Inflammatory macrophage (primary cell): ENCODE measurements around the gene DDA1.

Experiments
- DNase-seq, 2 donors: peaks; one replicate each; pipeline ENCODE4 v3.0.0-alpha.2; 2020 to 2022

The DDA1 gene

DNA sequence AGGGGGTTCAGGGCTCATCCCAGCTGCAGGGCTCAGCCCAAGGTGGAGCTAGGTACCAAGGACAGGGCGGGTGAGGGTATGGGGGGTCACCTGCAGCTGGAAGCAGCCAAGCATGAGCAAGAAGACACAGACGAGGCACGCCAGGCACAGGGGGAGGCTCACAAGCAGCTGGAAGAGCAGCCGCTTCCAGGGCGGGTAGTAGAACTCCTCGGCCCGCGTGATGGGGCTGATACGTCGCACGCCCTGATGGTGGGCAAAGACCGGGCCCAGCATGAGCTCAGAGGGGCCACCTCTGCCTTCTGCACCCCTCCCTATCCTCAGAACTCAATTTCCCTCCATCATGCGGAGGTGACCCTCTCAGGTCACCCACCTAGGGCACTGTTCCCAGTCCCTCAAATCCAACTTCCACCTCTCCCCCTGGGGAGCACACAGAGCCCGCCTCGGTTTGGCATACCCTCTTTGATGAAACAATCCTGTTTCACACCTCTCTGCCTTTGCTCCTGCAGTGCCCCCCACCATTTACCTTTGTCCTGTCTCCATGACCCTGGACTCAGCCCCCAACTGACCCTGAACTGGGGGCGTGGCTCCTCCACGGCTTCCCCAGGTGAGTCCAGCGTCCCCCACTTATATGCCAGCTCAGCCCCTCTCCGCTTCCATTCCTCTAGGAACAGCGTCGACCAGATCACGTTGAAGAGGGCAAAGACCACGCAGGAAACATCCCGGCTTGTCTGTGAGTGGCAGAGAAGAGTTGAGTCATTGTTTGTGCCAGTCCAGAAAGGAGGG is 21.1 kb downstream of the DDA1 start:
- no peak for DNase-seq

DNA sequence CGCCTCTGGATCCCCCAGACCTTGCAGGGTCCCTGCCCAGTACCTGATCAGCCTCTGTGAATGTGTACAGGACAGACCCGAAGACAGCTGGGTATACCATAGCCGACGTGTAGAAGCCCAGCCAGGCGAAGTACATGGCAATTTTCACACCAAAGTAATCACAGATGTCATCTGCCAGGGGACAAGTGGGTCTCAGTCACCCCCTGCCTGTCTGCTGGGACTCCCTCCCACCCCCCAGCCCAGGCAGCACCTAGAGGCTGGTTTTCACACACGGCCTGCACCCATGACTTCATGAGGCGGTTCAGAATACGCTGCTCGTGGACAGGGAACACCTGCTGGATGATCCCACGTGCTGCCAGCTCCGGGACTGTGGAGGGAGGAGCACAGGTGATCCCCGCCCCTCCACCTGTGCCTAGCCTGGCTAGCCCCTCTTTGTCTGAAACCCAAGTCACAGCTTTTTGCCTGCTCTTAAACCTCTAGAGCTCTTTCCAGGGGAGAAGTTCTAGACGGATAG is 21.7 kb downstream of the DDA1 start:
- no peak for DNase-seq

DNA sequence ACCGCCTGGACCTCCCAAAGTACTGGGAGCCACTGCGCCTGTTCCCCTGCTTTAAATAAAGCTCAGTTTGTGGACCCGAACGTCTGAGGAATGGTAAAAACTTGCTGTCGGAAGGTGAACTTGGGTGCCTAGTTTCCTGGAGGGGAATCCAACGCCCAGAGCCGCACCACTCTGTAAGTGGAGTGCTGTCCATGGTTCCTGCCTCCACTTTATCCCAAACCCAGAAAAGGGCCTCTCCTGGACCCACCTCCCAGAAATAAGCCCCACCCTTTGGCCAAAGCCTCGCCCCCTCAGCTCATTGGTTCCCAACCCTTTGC is 23.0 kb downstream of the DDA1 start:
- no peak for DNase-seq

DNA sequence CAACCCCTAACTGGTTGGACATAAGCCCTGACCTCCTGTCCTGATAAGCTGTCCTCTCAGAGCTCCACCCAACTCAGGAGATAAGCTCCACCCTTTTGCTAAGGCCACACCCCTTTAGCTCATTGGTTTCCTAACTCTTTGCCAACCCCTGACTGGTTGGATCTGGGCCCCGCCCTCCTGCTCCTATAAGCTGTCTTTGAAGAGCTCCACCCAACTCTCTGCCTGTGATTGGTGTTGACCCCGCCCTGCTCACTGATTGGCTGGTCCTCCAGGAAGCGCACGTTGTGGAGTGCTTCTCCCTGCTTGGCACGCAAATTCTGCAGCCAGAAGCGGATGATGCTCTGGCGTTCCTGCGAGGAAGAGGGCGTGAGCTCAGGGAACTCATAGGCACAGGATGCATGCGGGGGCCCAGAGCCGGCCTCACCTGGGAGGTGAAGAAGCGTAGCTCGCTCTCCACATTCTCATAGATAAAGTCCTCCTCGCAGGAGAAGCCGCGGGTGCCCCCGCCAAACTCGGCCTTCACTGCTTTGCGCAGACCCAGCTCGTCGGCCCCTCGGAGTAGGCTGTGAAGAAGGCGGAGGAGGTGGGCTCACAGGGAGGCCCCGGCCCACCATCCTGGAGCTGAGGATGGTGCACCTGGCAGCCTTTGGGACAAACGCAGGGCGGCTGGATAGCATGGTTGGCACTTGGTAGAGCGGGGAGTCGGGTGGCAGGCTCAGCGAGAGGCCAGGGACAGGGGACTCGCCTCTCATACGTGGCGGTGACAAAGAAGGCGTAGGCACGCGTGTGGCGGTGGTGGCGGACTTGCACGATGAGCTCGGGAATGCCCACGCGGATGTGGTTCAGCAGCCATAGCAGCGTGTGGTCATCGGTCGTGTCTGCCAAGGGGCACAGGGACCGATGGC is 23.6 kb downstream of the DDA1 start:
- DNase-seq, result peak; percentile 50 to 59

DNA sequence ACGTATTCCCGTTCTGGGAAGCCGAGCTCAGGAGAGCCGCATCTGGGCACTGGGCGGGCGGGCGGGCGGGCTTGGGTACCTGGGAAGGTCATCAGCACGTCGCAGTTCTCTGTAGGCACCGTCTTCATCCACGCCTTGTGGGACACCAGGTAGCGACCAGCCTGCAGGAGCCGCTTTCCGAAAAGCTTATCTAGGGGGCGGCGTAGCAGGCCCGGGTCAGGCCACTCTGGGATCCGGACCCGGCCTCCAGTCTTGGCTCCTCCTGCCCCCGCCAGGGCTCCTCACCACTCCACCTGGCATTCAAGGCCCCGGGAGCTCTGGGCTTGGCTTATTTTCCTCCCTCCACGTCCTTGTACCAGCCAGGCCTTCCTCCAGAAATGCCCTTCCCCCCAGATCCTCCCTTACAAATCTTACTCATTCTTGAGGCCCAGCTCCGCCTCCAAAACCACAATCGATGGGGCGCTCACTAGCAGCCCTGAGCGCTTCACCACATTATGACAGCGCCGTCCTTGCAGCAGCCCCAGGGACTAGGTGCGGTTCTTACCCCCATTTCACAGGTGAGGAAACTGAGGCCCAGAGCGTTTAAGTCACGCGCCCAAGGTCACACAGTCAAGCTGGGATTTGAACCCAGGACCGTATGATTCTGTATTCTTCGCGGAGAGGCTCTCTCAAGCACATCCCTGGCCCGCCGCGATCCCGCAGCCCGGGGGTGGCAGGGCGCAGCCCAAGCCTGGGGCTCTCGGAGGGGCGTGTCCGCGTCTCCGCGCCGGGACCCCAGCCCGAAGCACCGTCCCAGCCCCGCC is 24.4 kb downstream of the DDA1 start:
- peak; percentile 68 to 71 for DNase-seq

DNA sequence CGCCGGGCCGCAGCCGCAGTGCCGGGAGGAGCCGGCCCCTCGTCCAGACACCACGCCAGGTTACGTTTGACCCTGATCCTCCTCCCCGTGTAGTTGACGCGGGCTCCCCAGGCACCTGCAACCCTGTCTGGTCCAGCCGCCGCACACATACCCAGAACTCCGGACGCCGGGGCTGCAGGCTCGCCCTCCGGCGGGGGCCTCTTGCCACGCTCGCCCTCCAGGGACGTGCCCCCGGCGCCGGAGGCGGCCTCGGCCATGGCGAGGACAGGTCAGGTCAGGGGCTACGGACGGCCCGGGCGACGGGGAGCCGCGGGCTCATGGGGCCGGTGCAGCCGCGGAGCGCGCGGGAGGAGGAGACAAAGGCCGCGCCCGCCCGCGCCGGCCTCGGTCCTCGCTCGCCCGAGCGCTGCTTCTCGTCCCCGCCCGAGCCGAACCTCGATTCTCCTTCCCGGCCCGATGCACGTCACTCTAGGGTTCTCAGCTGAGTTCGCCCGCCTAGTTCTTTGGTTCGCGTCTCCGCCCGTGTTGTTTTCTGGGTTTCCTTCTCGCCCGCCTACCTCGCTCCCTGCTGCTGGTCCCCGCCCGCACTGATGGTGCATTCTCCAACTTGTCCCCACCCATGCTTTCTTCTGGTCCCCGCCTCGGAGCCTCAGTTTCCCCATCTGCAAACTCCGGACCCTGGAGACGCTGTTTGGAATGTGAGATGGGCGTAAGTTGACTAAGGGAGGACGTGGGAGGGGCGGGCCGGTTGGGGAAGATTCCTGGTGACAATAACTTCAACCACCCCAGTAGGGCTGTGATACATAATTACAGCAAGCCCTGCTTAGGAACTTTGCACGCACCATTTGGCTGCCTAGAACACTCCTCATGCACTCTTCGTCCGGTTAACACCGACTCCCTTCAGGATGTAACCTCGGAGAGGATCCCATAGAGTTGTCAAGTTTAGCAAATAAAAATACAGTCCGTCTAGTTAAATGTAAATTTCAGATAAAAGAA is 25.3 kb downstream of the DDA1 start, which contains the start of gene ANO8:
Gene ANO8, minus strand, starts transcription at position 442 of the 996 bp plus-strand sequence. Its CDS starts 185 bp downstream, at position 257.
- peak; percentile 97 for DNase-seq

DNA sequence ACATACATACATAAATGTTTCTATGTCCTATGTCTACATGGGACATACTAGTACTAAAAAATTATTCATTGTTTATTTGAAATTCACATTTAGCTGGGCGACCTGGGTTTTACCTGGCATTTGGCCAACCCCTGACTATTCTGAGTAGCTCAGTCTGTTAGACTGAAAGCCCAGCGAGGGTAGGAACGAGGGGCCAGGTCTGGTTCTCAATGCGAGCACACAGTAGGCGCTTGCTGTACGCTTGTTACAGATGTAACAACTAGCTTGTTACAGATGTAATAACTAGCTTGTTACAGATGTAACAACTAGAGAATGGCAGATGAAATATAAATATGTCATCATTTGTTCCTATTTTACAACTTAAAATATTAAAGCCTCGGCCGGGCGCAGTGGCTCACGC is 26.2 kb downstream of the DDA1 start:
- no peak for DNase-seq

DNA sequence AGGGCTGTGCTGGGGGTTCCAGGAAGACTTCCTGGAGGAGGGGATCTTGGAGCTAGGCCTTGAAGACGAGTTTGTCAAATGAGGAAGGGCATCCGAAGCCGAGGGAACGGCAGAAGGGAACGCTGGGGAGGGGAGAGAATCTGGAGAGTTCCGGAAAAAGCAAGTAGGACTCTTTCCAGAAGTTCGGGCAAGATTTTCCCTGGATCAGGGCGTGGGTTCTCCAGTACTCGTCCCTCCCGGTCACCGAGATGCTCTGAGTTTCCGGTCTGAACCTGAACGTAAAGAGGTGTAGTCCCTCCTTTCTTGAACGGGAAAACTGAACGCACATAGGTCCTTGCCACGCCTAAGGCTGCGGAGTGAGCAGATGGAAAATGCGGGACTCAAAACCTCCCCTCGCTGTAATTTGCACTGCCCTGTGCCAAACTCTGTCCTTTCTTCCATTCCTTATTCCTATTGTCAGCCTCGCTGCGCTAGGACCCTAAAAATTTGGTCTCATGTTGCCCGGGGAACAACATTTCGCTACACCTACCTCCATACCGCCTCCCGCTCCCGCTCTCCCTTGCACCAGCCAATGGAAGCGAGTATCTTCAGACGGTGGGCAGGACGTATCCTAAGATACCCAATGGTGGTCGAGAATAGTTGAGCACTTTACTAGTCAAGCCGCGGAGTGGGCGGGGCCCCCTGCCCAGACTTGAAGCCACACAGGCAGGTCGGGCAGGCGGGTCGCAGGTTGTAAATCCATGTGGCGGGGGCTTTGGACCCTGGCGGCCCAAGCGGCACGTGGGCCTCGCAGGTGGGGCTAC is 27.7 kb downstream of the DDA1 start, which contains the start of gene GTPBP3:
Gene GTPBP3, plus strand, starts transcription at position 682 of the 803 bp plus-strand sequence. Its CDS starts 59 bp downstream, at position 741.
- peak; percentile 97 to 98 for DNase-seq

DNA sequence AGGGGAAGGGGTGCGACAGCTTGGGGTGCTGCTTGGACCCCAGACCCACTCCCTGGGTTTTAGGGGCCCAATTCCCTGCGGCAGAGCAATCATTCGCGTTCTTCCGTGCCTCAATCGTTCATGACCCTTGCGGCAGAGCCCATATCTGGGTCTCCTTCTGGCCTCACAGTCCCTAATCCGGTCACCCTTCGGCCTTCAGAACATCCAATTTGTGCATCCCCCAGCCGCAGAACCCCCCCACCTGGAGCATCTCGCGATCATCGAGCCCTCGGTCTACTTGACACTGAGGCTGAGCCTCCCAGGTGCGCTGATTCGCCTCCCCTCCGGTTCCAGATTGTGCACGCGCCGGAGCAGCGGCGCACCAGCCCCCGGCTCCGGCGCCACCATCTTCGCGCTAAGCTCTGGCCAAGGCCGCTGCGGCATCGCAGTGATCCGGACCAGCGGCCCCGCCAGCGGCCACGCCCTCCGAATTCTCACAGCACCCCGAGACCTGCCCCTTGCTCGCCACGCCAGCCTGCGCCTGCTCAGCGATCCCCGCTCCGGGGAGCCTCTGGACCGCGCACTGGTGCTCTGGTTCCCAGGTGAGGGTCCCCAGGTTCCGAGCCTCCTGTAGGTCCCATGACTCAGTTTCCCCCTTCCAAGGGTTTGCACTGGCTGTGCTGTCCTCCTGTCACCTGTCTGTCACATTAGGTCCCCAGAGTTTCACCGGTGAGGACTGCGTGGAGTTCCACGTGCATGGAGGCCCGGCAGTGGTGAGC is 28.5 kb downstream of the DDA1 start:
- DNase-seq, result no peak

DNA sequence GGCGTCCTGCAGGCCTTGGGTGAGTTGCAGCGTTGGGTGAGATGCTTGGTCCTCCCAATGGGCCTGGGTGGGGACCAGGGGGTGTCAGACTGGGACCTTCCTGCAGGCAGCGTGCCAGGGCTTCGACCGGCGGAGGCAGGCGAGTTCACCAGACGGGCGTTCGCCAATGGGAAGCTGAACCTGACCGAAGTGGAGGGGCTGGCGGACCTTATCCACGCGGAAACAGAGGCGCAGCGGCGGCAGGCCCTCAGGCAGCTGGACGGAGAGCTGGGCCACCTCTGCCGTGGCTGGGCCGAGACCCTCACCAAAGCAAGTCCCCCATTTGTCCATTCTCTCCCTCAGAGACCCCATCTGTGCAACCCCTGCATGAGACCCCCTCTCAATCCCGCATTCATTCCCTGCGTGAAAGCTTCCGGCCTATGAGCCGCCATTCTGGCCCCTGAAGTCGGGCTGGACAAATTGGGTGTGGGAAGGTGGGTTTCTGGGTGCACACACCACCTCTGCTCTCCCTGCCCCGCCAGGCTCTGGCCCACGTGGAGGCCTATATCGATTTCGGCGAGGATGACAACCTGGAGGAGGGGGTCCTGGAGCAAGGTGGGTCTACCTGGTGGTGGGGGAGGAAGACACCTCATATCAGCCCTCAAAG is 29.2 kb downstream of the DDA1 start:
- no peak for DNase-seq

DNA sequence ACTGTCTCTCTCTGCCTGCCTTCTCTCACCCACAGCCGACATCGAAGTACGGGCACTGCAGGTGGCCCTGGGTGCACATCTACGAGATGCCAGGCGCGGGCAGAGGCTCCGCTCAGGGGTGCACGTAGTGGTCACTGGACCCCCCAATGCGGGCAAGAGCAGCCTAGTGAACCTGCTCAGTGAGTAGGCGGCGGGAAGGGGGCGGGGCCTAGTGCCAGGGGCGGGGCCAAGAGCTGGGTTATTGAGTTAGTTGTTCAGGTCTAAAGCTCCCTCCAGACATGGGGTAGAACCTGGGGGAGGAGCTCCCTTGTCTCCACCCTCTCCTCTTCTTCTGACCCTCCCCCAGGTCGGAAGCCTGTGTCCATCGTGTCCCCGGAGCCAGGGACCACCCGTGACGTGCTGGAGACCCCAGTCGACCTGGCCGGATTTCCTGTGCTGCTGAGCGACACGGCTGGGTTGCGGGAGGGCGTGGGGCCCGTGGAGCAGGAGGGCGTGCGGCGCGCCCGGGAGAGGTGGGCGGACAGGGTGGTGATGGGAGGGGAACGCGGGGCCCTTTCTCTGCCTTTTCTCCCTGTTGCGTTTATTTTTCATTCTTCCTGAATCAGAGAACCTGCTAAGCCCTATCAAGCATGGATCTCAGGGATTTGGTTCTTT is 29.9 kb downstream of the DDA1 start:
- DNase-seq, result no peak

DNA sequence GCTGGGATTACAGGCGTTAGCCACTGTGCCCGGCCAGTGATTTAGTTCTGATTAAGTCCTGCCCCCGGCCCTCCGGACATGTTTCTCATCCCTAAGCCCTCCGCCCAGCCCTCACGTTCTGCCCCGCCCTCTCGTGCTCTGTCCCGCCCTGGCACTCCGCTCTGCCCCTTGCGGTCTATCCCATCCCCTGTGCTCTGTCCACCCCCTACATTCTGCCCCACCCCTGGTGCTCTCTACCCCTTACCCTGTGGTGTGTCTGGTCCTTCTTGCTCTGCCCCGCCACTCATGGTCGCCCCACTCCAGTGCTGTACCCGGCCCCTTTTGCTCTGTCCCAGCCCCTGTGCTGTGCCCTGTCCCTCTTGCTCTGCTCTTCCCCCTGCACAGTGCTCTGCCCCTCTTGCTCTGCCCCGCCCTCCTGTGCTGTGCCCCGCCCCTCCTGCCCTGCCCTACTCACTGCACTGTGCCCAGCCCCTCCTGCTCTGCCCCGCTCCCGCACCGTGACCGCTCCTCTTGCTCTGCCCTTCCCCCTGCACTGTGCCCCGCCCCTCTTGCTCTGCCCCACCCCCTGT is 31.0 kb downstream of the DDA1 start:
- no peak for DNase-seq

DNA sequence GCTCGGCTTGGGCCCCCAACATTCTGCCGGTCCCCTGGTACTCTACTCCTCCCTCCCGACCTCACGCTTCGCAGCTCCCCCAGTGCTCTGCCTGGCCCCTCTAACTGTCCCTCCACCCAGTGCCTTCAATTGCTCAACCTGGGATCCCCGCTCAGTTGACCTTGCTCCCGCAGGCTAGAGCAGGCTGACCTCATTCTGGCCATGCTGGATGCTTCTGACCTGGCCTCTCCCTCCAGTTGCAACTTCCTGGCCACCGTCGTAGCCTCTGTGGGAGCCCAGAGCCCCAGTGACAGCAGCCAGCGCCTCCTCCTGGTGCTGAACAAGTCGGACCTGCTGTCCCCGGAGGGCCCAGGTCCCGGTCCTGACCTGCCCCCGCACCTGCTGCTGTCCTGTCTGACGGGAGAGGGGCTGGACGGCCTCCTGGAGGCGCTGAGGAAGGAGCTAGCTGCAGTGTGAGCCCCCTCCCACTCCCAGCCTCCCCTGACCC is 31.6 kb downstream of the DDA1 start:
- DNase-seq, result peak in 1 of 2 donors; percentile 2

DNA sequence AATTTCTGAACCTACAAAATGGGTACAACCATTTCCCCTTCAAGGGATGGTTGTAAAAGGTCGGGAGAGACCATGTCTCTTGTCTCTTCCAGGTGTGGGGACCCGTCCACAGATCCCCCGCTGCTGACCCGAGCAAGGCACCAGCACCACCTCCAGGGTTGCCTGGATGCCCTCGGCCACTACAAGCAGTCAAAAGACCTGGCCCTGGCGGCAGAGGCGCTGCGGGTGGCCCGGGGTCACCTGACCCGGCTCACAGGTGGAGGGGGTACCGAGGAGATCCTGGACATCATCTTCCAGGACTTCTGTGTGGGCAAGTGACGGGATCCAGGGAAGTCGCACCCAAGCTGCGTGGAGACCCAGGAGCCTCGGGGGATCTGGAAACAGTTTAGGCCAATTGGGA is 32.0 kb downstream of the DDA1 start:
- DNase-seq, result no peak

DNA sequence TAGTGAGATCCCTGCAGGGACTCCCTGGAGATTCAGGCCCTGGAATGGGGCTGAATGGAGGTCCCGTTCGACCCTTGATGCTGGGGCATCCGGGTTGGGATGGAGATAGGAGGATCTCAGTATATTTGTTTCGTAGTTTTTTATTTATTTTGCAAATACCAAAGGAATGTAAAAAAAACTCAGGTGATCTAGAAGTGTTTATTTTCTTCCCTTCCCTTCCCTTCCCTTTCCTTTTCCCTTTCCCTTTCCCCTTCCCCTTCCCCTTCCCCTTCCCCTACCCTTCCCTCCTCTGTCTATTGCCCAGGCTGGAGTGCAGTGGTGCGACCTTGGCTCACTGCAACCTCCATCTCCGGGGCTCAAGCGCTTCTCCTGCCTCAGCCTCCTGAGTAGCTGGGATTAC is 32.5 kb downstream of the DDA1 start:
- DNase-seq, result no peak

DNA sequence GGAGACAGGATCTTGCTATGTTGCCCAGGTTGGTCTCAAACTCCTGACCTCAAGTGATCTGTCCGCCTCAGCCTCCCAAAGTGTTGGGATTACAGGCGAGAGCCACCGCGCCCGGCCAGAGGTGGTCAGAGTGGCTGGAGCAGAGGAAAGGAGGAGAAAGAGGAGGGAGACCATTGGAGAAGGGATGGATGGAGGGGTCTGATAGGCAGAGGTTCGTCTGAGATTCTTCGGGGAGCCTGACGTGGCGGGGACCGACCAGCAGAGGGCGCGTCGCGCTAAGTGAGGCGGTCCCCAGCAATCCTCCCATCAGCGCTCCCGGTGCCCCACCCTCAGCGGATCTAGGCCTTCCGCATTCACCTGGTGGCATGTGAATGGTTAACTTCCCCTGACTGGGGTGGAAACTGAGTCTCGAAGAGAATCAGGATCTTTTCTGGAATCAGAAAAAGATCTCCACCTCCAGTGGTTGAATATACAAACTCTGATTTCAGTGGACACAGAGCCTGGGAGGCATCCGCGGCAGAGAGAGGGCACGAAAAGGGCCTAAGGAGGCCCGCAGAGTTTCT is 36.8 kb downstream of the DDA1 start:
- DNase-seq, result peak; percentile 64 to 72

DNA sequence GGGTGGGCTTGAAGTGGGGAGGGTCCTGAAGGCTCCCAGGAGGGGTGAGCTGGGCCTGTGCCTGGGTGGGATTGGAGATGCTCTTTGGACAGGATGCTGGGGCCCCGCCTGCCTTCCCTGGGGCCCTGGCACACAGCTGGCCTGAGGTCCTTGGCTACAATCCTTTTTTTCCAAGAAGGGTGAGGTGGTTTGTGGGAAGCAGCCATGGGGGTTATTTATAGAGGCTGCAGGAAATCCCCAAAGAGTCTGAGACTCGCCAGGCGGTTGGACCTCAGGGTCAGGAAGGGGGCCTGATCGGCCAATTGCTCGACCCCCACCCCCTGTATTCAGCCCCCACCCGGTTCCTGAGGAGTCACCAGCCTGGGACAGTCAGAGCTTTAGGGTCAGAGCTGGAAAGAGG is 38.0 kb downstream of the DDA1 start:
- no peak for DNase-seq

DNA sequence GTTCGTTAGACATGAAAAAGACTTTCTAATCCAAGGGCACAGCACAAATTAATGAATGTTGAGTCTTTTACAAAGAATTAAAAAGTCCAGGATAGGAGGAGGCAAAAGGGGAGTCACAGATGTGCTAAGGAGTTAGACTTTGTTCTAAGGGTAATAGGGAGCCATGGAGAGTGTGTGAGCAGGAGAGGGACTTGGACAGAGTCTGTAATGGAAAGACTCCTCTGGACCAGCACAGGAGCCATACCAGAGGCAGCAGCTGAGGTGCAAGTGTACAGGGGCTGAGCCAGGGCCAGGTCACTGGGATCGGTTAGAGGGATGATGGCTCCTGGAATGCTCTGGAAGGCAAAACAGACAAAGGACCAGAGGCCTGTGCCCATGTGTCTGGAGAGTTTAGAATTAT is 38.5 kb downstream of the DDA1 start:
- DNase-seq, result no peak
